HG03575 (cell line): ENCODE measurements around the gene F5.

Experiments used
- ATAC-seq: cut with Tn5 transposase; IDR thresholded peaks from one replicate; pipeline ENCODE4 v1.9.1; 2021; ENCODE audit not compliant: unreplicated experiment, insufficient number of reproducible peaks, low FRiP score; ENCODE audit errors: extremely low read depth

F5 gene

GRCh38 chr1:169590932-169591331 lies 4.7 kb upstream of the F5 start:
- no peak for ATAC-seq

- no peak for ATAC-seq
Measured at GRCh38 chr1:169588785-169589485, 2.7 kb upstream of the F5 start.

DNA sequence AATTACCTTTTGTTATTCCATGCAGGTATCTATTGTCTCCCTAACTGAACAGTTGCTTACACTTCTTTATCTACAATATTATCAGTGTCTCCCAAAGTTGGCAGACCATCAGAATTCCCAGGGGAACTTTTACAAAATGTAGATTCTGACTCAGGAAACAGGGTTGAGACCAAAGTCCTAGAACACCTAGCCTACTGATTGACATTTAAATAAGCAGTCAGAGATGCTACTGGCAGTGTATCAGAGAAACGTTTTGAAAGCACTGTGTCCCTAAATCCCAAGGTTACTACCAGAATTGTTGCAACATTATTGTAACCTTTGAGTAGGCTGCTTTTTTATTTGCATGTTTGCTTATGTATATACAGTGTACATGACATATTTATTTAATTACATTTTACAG lies 1.8 kb upstream of the F5 start:
- ATAC-seq = no peak

- no peak for ATAC-seq
Measured at GRCh38 chr1:169586067-169586394, 250 bp downstream of the F5 start.

- ATAC-seq = no peak
Measured at GRCh38 chr1:169585181-169585580, 1.1 kb downstream of the F5 start.

GRCh38 chr1:169584483-169585144 lies 1.7 kb downstream of the F5 start:
- ATAC-seq = no peak

DNA sequence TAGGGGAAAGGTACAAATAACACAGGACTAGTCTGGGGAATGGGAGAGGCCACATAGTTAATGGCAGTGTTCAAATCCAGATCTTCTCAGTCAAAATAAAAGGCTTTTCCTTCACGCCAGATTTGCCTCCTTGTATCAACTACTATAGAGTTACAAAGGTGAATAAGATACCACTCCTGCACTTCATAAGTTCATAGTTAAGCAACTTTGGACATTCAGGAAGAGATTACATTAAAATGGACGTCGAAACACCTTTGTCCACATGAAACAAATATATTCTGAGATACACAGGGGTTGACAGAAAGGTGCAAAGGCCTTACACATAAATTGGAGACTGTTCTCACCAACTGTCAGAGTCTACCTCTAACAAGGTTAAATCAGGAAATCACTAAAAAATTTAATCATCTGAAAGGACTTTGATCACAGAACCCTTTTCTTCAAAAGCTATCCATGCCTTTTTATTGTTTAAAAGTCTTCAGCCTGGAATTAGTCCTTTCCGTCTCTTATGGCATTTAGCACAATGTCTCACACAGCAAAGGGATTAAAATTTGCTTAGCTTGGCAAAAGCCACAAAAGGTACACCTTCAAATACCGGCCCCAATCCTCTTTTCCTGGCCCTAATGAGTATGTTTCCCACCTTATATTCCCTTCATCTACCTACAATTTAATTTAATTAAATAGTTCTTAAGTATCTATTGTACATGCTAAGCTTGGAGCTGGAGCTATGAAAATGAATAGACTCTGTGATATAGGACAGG lies 8.1 kb downstream of the F5 start:
- ATAC-seq = no peak

GRCh38 chr1:169576935-169577331 lies 9.3 kb downstream of the F5 start:
- no peak for ATAC-seq

GRCh38 chr1:169576241-169576934 lies 9.9 kb downstream of the F5 start:
- ATAC-seq = no peak

- no peak for ATAC-seq
Measured at GRCh38 chr1:169574336-169574735, 11.9 kb downstream of the F5 start.

GRCh38 chr1:169572187-169572586 lies 14.1 kb downstream of the F5 start:
- no peak for ATAC-seq

- ATAC-seq = no peak
Measured at GRCh38 chr1:169571450-169571849, 14.8 kb downstream of the F5 start.

DNA sequence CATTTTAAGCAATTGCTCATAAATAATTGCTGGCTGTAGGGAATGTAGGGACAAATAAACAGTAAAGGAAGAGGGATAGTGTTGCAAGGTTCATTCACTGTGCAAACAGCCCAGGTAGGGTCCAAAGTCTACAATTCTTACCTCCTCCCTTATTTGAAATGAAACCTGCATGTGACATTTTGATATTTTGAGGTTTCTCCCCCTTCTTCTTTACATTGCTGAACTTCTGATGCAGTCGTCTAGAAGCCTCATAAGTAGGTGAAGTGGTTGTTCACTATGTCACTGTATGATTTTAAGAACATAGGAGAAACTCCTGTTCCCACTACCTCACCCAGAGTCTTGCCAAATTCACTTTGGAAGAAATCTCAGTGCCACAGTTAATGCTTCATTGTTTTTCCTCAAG lies 16.1 kb downstream of the F5 start:
- no peak for ATAC-seq

- ATAC-seq = no peak
Measured at GRCh38 chr1:169568497-169568896, 17.8 kb downstream of the F5 start.

DNA sequence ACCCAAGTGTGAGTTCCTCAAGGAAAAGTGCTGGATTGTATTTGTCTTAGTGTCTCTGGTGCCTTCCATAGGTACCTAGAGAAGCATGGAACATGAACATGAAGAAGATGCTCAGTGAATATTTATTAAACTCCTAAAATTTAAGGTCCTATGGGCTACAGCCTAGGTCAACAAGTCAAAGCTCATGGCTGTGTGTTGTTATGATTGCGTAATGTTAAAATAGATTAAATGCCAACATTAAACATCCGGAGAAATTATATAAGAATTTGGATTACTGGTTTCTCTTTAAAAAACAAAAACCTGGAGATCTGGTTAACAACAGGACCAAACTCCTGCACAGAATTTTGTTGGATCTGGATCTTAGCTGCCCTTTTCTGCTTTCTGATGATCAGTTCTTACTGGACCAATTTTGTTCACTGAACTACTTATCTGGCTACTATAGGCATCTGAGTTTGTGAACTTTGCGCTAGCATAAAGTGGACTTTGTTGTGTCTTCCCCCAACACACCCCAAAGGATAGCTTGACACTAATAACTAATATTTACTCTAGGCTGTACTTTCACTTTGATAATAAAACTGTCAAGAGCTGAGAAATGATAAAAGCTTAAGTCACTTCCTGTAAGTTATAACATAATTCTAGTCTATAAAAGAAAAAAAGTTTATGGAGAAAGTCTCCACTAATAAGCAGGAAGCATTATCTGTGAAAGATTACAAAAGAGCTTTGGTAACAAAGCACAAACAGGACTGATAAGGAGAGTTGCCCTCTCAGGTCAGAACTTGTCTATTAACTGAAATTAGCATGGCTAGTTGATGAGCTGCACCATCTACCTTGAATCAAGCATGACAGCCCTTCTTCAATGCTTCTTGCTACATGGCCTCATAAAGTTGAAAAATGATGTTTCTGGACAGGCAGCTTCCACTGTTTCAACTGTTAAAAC lies 20.7 kb downstream of the F5 start:
- ATAC-seq = no peak

- no peak for ATAC-seq
Measured at GRCh38 chr1:169563650-169564049, 22.6 kb downstream of the F5 start.

DNA sequence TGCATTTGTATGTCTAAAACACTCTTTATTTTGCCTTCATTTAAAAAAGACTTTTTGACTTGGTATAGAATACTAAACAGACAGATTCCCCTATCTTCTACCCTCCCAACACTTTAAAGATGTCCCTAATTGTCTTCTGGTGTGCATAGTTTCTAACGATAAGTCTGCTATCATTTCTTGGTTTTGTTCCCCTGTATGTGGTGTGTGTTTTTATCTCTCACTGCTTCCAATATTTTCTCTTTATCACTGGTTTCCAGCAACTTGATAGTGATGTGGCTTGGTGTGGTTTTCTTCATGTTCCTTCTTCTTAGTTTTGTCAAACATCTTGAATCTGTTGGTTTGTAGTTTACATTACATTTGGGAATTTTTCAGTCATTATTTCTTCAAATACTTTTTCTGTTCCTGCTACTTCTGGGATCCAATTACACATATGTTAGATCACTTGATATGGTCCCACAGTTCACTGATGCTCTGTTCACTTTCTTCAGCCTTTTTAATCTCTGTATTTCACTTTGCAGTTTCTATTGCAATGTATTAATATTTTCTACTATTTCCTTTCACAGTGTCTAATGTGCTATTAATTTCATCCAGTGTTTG lies 23.2 kb downstream of the F5 start:
- ATAC-seq = no peak

- no peak for ATAC-seq
Measured at GRCh38 chr1:169561692-169562091, 24.6 kb downstream of the F5 start.
